Measurements from ENCODE around the gene NOP14. TPM values are rescaled to one million over a fixed set of nuclear protein-coding genes. Genes with fewer than 3 reads are reported as not detected.

Gene NOP14
- total RNA-seq, 4 donors from 2014 or later = 20.3 to 47.6 (median 24.8) TPM

DNA sequence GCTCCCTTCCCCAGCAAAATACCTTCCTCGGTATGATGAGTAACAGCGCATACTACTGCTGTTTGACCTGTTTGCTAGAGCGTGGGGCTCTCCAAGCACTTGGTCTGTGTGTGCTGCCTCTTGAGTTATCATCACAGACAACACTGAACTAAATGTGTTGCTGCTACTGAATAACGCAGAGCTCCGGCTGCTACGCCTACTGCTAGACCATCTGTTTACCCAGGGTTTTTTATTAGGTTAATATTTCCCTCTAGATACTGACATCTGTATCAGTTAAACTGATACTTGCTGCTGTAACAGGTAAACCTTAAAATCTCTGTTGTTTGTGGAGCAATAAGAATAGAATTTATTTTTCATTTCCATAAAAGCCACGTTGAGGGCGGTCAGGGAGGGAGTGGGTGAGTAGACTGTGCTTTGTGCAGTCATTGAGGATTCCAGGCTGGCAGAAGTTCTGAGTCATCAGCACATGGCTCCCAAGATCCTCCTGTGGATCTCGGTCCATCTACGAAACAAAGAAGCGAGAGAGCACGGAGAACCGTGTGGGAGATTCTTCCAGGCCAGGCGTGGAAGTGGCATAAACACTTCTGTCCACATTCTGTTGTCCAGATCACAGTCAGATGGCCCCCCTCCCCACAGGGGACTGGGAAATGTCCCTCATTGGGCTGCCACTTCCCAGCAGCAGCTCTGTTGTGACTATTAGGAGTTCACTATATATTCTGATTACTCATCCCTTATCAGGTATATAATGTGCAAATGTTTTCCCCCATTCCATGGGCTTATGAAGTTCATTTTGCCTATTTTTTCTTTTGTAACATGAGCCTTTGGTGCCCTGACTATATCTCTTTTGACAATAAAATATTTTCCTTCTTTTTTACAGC is 14.2 kb upstream of the NOP14 start:
- TF ChIP-seq, protein P1, sequence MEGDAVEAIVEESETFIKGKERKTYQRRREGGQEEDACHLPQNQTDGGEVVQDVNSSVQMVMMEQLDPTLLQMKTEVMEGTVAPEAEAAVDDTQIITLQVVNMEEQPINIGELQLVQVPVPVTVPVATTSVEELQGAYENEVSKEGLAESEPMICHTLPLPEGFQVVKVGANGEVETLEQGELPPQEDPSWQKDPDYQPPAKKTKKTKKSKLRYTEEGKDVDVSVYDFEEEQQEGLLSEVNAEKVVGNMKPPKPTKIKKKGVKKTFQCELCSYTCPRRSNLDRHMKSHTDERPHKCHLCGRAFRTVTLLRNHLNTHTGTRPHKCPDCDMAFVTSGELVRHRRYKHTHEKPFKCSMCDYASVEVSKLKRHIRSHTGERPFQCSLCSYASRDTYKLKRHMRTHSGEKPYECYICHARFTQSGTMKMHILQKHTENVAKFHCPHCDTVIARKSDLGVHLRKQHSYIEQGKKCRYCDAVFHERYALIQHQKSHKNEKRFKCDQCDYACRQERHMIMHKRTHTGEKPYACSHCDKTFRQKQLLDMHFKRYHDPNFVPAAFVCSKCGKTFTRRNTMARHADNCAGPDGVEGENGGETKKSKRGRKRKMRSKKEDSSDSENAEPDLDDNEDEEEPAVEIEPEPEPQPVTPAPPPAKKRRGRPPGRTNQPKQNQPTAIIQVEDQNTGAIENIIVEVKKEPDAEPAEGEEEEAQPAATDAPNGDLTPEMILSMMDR (IDR thresholded peaks at IDR 0.05) = no peak
- no peak for DNase-seq (ENCODE audit: low spot score)
- ATAC-seq (ENCODE audit: low FRiP score) = no peak

DNA sequence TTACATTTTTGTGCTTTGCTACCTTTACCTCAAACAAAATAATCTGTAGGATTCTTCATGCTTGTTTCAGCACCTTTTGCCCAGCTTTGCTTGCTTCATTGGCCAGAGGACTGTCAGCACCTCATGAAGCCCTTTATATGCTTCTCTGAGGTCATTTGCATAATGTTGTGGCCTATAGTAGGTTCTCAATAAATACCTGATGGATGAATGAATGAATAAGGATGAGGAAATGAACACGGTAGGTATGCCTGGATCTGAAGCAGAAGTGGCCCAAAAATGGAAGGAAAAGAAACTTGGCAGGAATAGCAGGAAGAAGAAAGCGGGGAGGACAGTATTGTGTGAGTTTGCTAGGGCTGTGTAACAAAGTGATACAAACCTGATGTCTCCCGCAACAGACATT is 8.1 kb upstream of the NOP14 start:
- no peak for DNase-seq (ENCODE audit: low spot score)
- no peak for ATAC-seq (ENCODE audit: low FRiP score)
- TF ChIP-seq, protein P1 (IDR thresholded peaks at IDR 0.05) = no peak

DNA sequence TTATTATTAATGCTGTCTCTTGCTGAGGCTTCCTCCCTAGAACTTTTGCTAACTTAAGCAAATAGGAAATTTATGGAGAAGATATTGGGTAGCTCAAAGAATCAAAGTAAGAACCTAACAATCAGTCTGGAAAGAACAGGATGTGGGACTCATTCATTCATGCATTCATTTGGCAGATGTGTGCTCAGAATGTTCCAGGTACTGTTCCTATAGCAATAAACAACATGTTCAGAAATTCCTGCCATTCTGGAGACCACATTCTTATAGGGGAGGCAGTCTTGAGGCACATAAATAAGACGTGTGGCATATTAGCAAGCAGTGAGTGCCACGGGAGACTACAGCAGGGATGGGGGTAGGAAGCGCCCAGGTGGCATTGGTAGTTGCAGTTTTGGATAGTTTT is 5.2 kb upstream of the NOP14 start:
- no peak for ATAC-seq (ENCODE audit: low FRiP score)
- DNase-seq (ENCODE audit: low spot score) = no peak
- TF ChIP-seq, protein P1 (IDR thresholded peaks at IDR 0.05) = no peak

DNA sequence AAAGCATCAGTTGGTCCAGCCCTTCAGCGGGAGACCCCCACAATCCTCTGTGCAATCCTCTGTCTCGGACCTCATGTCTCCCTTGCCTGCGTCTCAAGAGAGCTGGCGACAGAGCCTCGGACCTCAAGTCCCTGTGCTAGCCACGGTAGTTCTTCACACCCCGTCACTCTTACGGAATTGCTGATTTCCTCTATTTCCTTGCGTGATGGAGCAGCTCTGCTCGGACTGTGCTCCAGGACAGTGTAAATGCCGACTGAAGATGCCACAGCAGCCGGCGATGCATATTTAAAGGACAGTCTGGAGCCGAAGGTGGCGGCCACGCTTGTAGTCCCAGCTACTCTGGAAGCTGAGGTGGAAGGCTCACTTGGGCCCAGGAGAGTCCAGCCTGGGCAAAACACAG is 2.1 kb upstream of the NOP14 start:
- no peak for DNase-seq (ENCODE audit: low spot score)
- TF ChIP-seq, protein P1 (IDR thresholded peaks at IDR 0.05) = no peak
- no peak for ATAC-seq (ENCODE audit: low FRiP score)

DNA sequence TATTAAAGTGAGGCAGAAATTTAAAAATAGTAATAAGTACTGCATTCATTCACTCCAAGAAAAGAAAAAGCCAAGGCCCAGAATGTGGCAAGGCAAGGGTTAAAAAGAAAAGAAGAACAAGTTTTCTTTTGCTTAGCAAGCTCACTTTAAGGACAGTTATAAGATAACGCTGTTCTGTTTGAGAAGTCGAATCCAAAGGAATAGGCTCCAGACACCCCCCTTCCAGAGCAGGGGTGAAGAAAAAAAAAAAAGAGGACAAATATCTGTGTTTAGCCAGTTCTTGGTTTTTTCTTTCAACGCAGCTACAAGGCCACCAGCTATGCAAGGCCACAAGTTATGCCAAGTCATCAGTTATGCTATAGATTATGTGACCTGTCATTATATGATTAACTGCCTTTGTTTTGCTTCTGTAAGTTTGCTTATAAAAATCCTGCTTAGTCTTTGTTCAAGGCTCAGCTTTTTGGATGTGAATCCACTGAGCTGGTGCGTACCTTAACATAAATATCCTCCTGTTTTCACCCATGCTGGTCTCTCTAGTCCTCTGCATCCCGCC is 1.6 kb upstream of the NOP14 start:
- TF ChIP-seq, protein P1 (IDR thresholded peaks at IDR 0.05) = no peak
- ATAC-seq (ENCODE audit: low FRiP score) (no peak), DNase-seq (ENCODE audit: low spot score) (no peak)

DNA sequence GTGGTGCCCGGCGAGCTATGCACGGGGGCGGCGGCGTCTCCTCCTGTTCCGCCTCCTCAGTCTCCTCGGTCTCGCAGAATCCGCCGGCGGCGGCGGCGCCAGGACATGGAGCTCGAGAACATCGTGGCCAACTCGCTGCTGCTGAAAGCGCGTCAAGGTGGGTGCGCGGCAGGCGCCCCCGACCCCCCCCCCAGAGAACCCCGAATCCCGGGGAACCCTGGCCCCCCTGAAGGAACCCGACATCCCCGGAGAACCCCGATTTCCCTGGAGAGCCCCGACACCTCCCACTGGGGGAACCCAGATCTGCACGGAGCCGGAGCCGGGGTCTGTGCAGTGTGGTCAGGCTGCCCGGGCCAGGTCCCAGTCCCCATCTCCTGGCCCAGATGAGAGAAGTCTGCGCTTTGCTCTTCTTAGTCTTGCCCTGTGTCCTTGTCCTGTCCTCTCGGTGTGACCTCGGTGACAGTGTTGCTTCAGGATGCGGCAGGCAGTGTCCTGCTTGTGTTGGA is 813 bp upstream of the NOP14 start:
- DNase-seq (ENCODE audit: low spot score) (no peak), ATAC-seq (ENCODE audit: low FRiP score) (peak; percentile 60)
- TF ChIP-seq, protein P1 (IDR thresholded peaks at IDR 0.05) = no peak
